Ishikawa (cell line): ENCODE measurements around the gene ARID3C.

ENCODE experiments used
- RAD21 ChIP-seq: IDR thresholded peaks from 2 replicates; pipeline ENCODE4 v1.6.1; 2012; ENCODE audit warnings: low read depth
- TF ChIP-seq, protein P1 (sequence below): IDR thresholded peaks from 2 replicates; pipeline ENCODE4 v1.6.1; 2012

- TF ChIP-seq, protein P1, sequence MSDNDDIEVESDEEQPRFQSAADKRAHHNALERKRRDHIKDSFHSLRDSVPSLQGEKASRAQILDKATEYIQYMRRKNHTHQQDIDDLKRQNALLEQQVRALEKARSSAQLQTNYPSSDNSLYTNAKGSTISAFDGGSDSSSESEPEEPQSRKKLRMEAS: peak; percentile 40; the same call in 1 of the 2 replicates
- TF ChIP-seq RAD21: no peak; the same call in 1 of the 2 replicates
Measured at GRCh38 chr9:34628656-34629490, at the start of gene ARID3C.
